ENCODE results near the gene HELZ.

- TF ChIP-seq CTCF (IDR thresholded peaks at IDR 0.05) = no peak
- TF ChIP-seq POLR2A (IDR thresholded peaks at IDR 0.05) = no peak
- TF ChIP-seq POLR2AphosphoS5 (IDR thresholded peaks at IDR 0.05) = no peak
Observed at GRCh38 chr17:67095803-67096202, 149.2 kb downstream of the HELZ start.

Measured in prostate gland (tissue), 2 donors.